ENCODE results near the gene PFN3.

- TF ChIP-seq POLR2A (IDR thresholded peaks at IDR 0.05) (no peak), CTCF (IDR thresholded peaks at IDR 0.05) (no peak)
These were observed 30.5 kb upstream of the PFN3 start for GRCh38 chr5:177430972-177431316.

Data from adrenal gland (tissue), 5 donors.